Breast epithelium (tissue), 4 donors: ENCODE data around the gene SMAD6. TPM values are rescaled to one million over a fixed set of nuclear protein-coding genes. Genes with fewer than 3 reads are reported as not detected.
"Not testable (repeated sequence)": the region's sequence is repeated elsewhere in the genome, so short reads cannot be mapped to it uniquely, and the experiment has no call there.

Experiments used
- DNase-seq, 2 donors: peaks; one replicate each; pipeline ENCODE4 v3.0.0-alpha.2; 2019; ENCODE audit warnings: low spot score in 2 of 2
- H3K27ac ChIP-seq, 2 donors: fragments of 200-600 bp; sonication (generic) in 1 of 2; one replicate each; pipeline ENCODE4 v1.5.1; 2016 to 2019; ENCODE audit warnings: mild to moderate bottlenecking in 1 of 2
- H3K27me3 ChIP-seq, 2 donors: fragments of 200-600 bp; sonication (generic) in 1 of 2; one replicate each; pipeline versions ENCODE4 v1.5.1 to v1.6.0; 2017 to 2019; ENCODE audit warnings: control low read depth in 1 of 2, mild to moderate bottlenecking in 1 of 2
- H3K36me3 ChIP-seq: fragments of 200-600 bp; one replicate; pipeline ENCODE4 v1.5.1; 2019
- H3K4me1 ChIP-seq, 2 donors: fragments of 200-600 bp; sonication (generic); one replicate each; pipeline ENCODE4 v1.5.1; 2016 to 2019; ENCODE audit warnings: control low read depth in 1 of 2
- H3K4me3 ChIP-seq, 3 donors: fragments of 200-600 bp; sonication (generic); 1 replicate in 2 of 3; 2 replicates in 1 of 3; pipeline ENCODE4 v1.5.1; 2016 to 2019; ENCODE audit warnings: mild to moderate bottlenecking in 3 of 3, moderate library complexity in 2 of 3
- H3K9me3 ChIP-seq, 2 donors: fragments of 200-600 bp; sonication (generic) in 1 of 2; one replicate each; pipeline ENCODE4 v1.5.1; 2016 to 2019; ENCODE audit warnings: control low read depth in 1 of 2
- CTCF ChIP-seq, 3 donors: fragments of 450-650 bp; IDR thresholded peaks; one replicate each; pipeline ENCODE4 v1.5.1; 2016 to 2017; ENCODE audit warnings: antibody characterized with exemption in 3 of 3, mild to moderate bottlenecking in 3 of 3, moderate library complexity in 3 of 3
- POLR2A ChIP-seq: fragments of 450-650 bp; IDR thresholded peaks from one replicate; pipeline ENCODE4 v1.6.1; 2016; ENCODE audit warnings: antibody characterized with exemption, mild to moderate bottlenecking, moderate library complexity
- POLR2AphosphoS5 ChIP-seq, 3 donors: sonication (generic); formaldehyde crosslinking; IDR thresholded peaks; one replicate each; pipeline ENCODE4 v1.6.1; 2017; ENCODE audit warnings: antibody characterized with exemption in 3 of 3
- intact Hi-C: fragments of 100-400 bp; cut with DNase I; formaldehyde crosslinking; loops from one replicate; pipeline ENCODE4 v1.15.1; 2023; ENCODE audit warnings: low total_unique reads
- total RNA-seq, 3 donors: library from RNA; depleted of rRNA; stranded (reverse); fragments of >200 nt; gene quantifications; one replicate each; pipeline ENCODE4 v1.1.0, GENCODE V29; 2016

SMAD6 gene
- total RNA-seq, 3 donors from 2014 or later, result 7.6 to 22.6 (median 13.4) TPM

- Histone ChIP-seq H3K27ac (no peak overlapping the region), H3K27me3 (no peaks in the 10 kb centered on the region), H3K36me3 (no peaks in the 10 kb centered on the region), H3K4me1 (no peaks in the 10 kb centered on the region), H3K9me3 (peaks cover 3 to 6% of the 10 kb centered on the region in 2 donors), H3K4me3 (no peak overlapping the region)
- intact Hi-C loops, result no loop called here
- DNase-seq, result no peak
- no peak for TF ChIP-seq POLR2A
- no peak for TF ChIP-seq CTCF (IDR thresholded peaks at IDR 0.05)
- no peak for TF ChIP-seq POLR2AphosphoS5 (IDR thresholded peaks at IDR 0.05)
Observed at GRCh38 chr15:66681395-66681794, 20.6 kb upstream of the SMAD6 start.

GRCh38 chr15:66682246-66682645 is 19.8 kb upstream of the SMAD6 start:
- intact Hi-C loops, result no loop called here
- no peak overlapping the region for H3K4me3 ChIP-seq
- H3K27me3 ChIP-seq, result no peaks in the 10 kb centered on the region
- no peak for DNase-seq
- peaks cover 3 to 6% of the 10 kb centered on the region in 2 donors for H3K9me3 ChIP-seq
- H3K4me1 ChIP-seq, result no peaks in the 10 kb centered on the region
- H3K36me3 ChIP-seq, result no peaks in the 10 kb centered on the region
- no peak overlapping the region for H3K27ac ChIP-seq
- TF ChIP-seq POLR2A, result no peak
- TF ChIP-seq CTCF (IDR thresholded peaks at IDR 0.05), result no peak
- no peak for TF ChIP-seq POLR2AphosphoS5 (IDR thresholded peaks at IDR 0.05)

- no peaks in the 10 kb centered on the region for H3K4me1 ChIP-seq
- DNase-seq, result no peak
- no peak for TF ChIP-seq POLR2AphosphoS5 (IDR thresholded peaks at IDR 0.05)
- TF ChIP-seq CTCF (IDR thresholded peaks at IDR 0.05), result no peak
- TF ChIP-seq POLR2A, result no peak
- H3K27ac ChIP-seq, result no peak overlapping the region
- no peak overlapping the region for H3K4me3 ChIP-seq
- peaks cover 3 to 6% of the 10 kb centered on the region in 2 donors for H3K9me3 ChIP-seq
- H3K27me3 ChIP-seq, result no peaks in the 10 kb centered on the region
- no peaks in the 10 kb centered on the region for H3K36me3 ChIP-seq
- intact Hi-C loops, result no loop called here
Observed at GRCh38 chr15:66682865-66683264, 19.2 kb upstream of the SMAD6 start.

GRCh38 chr15:66684136-66684681 is 17.8 kb upstream of the SMAD6 start:
- H3K27ac ChIP-seq, result no peak overlapping the region
- no peaks in the 10 kb centered on the region for H3K4me1 ChIP-seq
- H3K36me3 ChIP-seq, result no peaks in the 10 kb centered on the region
- TF ChIP-seq POLR2A (no peak), POLR2AphosphoS5 (IDR thresholded peaks at IDR 0.05) (no peak), CTCF (IDR thresholded peaks at IDR 0.05) (no peak)
- H3K27me3 ChIP-seq, result no peaks in the 10 kb centered on the region
- H3K9me3 ChIP-seq, result peaks cover 3 to 6% of the 10 kb centered on the region in 2 donors
- DNase-seq, result no peak
- no peak overlapping the region for H3K4me3 ChIP-seq
- intact Hi-C loops, result no loop called here

- Histone ChIP-seq H3K27me3 (no peaks in the 10 kb centered on the region), H3K4me3 (no peak overlapping the region), H3K9me3 (peaks cover 3 to 6% of the 10 kb centered on the region in 2 donors), H3K4me1 (no peaks in the 10 kb centered on the region), H3K27ac (no peak overlapping the region), H3K36me3 (no peaks in the 10 kb centered on the region)
- intact Hi-C loops, result no loop called here
- TF ChIP-seq POLR2AphosphoS5 (IDR thresholded peaks at IDR 0.05), result no peak
- no peak for TF ChIP-seq POLR2A
- no peak for TF ChIP-seq CTCF (IDR thresholded peaks at IDR 0.05)
- DNase-seq, result no peak
Observed at GRCh38 chr15:66685638-66686150, 16.3 kb upstream of the SMAD6 start.

- DNase-seq, H3K36me3 ChIP-seq, H3K27ac ChIP-seq, H3K4me1 ChIP-seq, H3K9me3 ChIP-seq, H3K27me3 ChIP-seq, H3K4me3 ChIP-seq, intact Hi-C loops: not testable (repeated sequence)
Observed at GRCh38 chr15:66690912-66691311, 11.1 kb upstream of the SMAD6 start.
